HepG2 (cell line): Measurements from ENCODE around the gene CD36.

Experiments used
- ATF7 ChIP-seq, 2 experiments: fragments of 450-650 bp in 1 of 2; sonication (generic) in 1 of 2; formaldehyde crosslinking in 1 of 2; IDR thresholded peaks; 2 replicates each; pipeline versions ENCODE4 v1.4.0 to v1.6.1; 2016 to 2020; ENCODE audit warnings: antibody characterized with exemption in 1 of 2, mild to moderate bottlenecking in 1 of 2, missing genetic modification reagents in 1 of 2
- CBX5 ChIP-seq: sonication (generic); formaldehyde crosslinking; IDR thresholded peaks from 2 replicates; pipeline ENCODE4 v1.4.0; 2020; ENCODE audit warnings: missing genetic modification reagents, borderline replicate concordance
- PHB2 ChIP-seq: fragments of 450-650 bp; IDR thresholded peaks from 2 replicates; pipeline ENCODE4 v1.6.1; 2018; ENCODE audit not compliant: partially characterized antibody
- ZBTB3 ChIP-seq: sonication (generic); formaldehyde crosslinking; IDR thresholded peaks from 2 replicates; pipeline ENCODE4 v1.4.0; 2020; ENCODE audit warnings: low read depth, mild to moderate bottlenecking, moderate library complexity, missing genetic modification reagents, borderline replicate concordance
- ZNF282 ChIP-seq: fragments of 450-650 bp; IDR thresholded peaks from 2 replicates; pipeline ENCODE4 v1.6.1; 2018; ENCODE audit not compliant: partially characterized antibody
- ZNF512 ChIP-seq: sonication (generic); formaldehyde crosslinking; IDR thresholded peaks from 2 replicates; pipeline ENCODE4 v1.4.0; 2020; ENCODE audit warnings: mild to moderate bottlenecking, missing genetic modification reagents
- ZNF740 ChIP-seq: sonication (generic); formaldehyde crosslinking; IDR thresholded peaks from 2 replicates; pipeline ENCODE4 v1.4.0; 2020; ENCODE audit warnings: missing genetic modification reagents
- TF ChIP-seq, protein P1 (sequence below): sonication (generic); formaldehyde crosslinking; IDR thresholded peaks from 2 replicates; pipeline ENCODE4 v1.5.0; 2020; ENCODE audit warnings: mild to moderate bottlenecking, missing genetic modification reagents, moderate library complexity
- TF ChIP-seq, protein P2 (sequence below): sonication (generic); formaldehyde crosslinking; IDR thresholded peaks from 2 replicates; pipeline ENCODE4 v1.4.0; 2020; ENCODE audit warnings: missing genetic modification reagents
- TF ChIP-seq, protein P3 (sequence below): sonication (generic); formaldehyde crosslinking; IDR thresholded peaks from 2 replicates; pipeline ENCODE4 v1.4.0; 2020; ENCODE audit warnings: missing genetic modification reagents

GRCh38 chr7:80644054-80644453 is 5.6 kb downstream of the CD36 start:
- TF ChIP-seq, protein P1, sequence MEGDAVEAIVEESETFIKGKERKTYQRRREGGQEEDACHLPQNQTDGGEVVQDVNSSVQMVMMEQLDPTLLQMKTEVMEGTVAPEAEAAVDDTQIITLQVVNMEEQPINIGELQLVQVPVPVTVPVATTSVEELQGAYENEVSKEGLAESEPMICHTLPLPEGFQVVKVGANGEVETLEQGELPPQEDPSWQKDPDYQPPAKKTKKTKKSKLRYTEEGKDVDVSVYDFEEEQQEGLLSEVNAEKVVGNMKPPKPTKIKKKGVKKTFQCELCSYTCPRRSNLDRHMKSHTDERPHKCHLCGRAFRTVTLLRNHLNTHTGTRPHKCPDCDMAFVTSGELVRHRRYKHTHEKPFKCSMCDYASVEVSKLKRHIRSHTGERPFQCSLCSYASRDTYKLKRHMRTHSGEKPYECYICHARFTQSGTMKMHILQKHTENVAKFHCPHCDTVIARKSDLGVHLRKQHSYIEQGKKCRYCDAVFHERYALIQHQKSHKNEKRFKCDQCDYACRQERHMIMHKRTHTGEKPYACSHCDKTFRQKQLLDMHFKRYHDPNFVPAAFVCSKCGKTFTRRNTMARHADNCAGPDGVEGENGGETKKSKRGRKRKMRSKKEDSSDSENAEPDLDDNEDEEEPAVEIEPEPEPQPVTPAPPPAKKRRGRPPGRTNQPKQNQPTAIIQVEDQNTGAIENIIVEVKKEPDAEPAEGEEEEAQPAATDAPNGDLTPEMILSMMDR (CRISPR knock-in tag): no peak
- TF ChIP-seq ZNF740 (CRISPR knock-in tag) (no peak), ATF7 (IDR thresholded peaks at IDR 0.05) (no peak), ATF7 (CRISPR knock-in tag; IDR thresholded peaks at IDR 0.05) (no peak), ZNF282 (no peak), CBX5 (no peak), PHB2 (no peak), ZNF512 (CRISPR knock-in tag) (no peak), ZBTB3 (CRISPR knock-in tag) (no peak)
- TF ChIP-seq, protein P2, sequence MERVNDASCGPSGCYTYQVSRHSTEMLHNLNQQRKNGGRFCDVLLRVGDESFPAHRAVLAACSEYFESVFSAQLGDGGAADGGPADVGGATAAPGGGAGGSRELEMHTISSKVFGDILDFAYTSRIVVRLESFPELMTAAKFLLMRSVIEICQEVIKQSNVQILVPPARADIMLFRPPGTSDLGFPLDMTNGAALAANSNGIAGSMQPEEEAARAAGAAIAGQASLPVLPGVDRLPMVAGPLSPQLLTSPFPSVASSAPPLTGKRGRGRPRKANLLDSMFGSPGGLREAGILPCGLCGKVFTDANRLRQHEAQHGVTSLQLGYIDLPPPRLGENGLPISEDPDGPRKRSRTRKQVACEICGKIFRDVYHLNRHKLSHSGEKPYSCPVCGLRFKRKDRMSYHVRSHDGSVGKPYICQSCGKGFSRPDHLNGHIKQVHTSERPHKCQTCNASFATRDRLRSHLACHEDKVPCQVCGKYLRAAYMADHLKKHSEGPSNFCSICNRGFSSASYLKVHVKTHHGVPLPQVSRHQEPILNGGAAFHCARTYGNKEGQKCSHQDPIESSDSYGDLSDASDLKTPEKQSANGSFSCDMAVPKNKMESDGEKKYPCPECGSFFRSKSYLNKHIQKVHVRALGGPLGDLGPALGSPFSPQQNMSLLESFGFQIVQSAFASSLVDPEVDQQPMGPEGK (CRISPR knock-in tag): no peak
- TF ChIP-seq, protein P3, sequence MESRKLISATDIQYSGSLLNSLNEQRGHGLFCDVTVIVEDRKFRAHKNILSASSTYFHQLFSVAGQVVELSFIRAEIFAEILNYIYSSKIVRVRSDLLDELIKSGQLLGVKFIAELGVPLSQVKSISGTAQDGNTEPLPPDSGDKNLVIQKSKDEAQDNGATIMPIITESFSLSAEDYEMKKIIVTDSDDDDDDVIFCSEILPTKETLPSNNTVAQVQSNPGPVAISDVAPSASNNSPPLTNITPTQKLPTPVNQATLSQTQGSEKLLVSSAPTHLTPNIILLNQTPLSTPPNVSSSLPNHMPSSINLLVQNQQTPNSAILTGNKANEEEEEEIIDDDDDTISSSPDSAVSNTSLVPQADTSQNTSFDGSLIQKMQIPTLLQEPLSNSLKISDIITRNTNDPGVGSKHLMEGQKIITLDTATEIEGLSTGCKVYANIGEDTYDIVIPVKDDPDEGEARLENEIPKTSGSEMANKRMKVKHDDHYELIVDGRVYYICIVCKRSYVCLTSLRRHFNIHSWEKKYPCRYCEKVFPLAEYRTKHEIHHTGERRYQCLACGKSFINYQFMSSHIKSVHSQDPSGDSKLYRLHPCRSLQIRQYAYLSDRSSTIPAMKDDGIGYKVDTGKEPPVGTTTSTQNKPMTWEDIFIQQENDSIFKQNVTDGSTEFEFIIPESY (CRISPR knock-in tag): no peak
